ENCODE data around the gene PTPRG.

DNA sequence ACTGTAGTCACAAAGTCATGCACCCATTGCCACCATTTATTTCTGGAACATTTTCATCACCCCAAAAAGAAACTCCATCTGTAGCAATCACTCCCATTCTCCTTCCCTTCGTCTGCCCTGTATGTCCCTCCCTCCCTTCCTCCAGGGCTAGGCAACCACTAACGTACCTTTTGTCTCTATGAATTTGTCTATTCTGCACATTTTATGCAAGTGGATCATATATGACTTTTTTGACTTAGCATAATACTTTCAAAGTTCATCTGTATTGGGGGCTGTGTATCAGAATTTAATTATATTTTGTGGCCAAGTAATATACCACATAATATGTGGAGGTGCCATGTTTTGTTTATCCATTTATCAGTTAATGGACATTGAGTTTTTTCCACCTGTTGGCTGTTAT lies 610.4 kb downstream of the PTPRG start:
- TF ChIP-seq GATA1 (IDR thresholded peaks at IDR 0.05; ENCODE audit: low read depth, low read length): no peak
- TF ChIP-seq POLR2A (IDR thresholded peaks at IDR 0.05; ENCODE audit: low read length): no peak
